OCI-LY1 (cell line): ENCODE data around the gene CHCHD1.

Experiments used
- H2AFZ ChIP-seq: fragments of 200-600 bp; sonication (generic), shearing (Covaris generic); 2 replicates; pipeline ENCODE4 v1.6.0; 2014; ENCODE audit warnings: antibody characterized with exemption, mild to moderate bottlenecking, low read length
- H3F3A ChIP-seq: fragments of 200-600 bp; sonication (generic), shearing (Covaris generic); 2 replicates; pipeline ENCODE4 v1.6.0; 2014; ENCODE audit warnings: mild to moderate bottlenecking, antibody characterized with exemption, low read length, moderate library complexity; ENCODE audit not compliant: insufficient read depth
- H3K27ac ChIP-seq: fragments of 200-600 bp; sonication (generic); 2 replicates; pipeline ENCODE4 v1.5.1; 2014; ENCODE audit warnings: low read length, mixed run types, mild to moderate bottlenecking, low read depth; ENCODE audit not compliant: poor library complexity, severe bottlenecking
- H3K27me3 ChIP-seq: fragments of 200-600 bp; sonication (generic); 2 replicates; pipeline ENCODE4 v1.6.0; 2014; ENCODE audit warnings: antibody characterized with exemption, mild to moderate bottlenecking, low read length, moderate library complexity; ENCODE audit not compliant: insufficient read depth
- H3K36me3 ChIP-seq: fragments of 200-600 bp; sonication (generic); 2 replicates; pipeline ENCODE4 v1.6.1; 2014; ENCODE audit warnings: mild to moderate bottlenecking, antibody characterized with exemption, low read length, moderate library complexity, mixed read lengths; ENCODE audit not compliant: insufficient read depth
- H3K4me1 ChIP-seq: fragments of 200-600 bp; sonication (generic); 2 replicates; pipeline ENCODE4 v1.5.1; 2014; ENCODE audit warnings: mild to moderate bottlenecking, low read length, moderate library complexity; ENCODE audit not compliant: insufficient read depth, severe bottlenecking
- H3K4me2 ChIP-seq: fragments of 200-600 bp; sonication (generic), shearing (Covaris generic); 2 replicates; pipeline ENCODE4 v1.6.1; 2014; ENCODE audit warnings: low read length
- H3K4me3 ChIP-seq: fragments of 200-600 bp; sonication (generic); 2 replicates; pipeline ENCODE4 v1.5.1; 2014; ENCODE audit warnings: low read length, low read depth, mild to moderate bottlenecking, mixed read lengths; ENCODE audit not compliant: poor library complexity, severe bottlenecking
- H3K79me2 ChIP-seq: fragments of 200-600 bp; shearing (Covaris generic); 2 replicates; pipeline ENCODE4 v1.6.1; 2016; ENCODE audit warnings: mixed run types, low read length, mixed read lengths; ENCODE audit not compliant: insufficient read depth
- H3K9ac ChIP-seq: fragments of 200-600 bp; sonication (generic), shearing (Covaris generic); 2 replicates; pipeline ENCODE4 v1.6.1; 2014; ENCODE audit warnings: mild to moderate bottlenecking, low read length, mixed read lengths
- H3K9me2 ChIP-seq: fragments of 200-600 bp; sonication (generic), shearing (Covaris generic); 2 replicates; pipeline ENCODE4 v1.6.1; 2014; ENCODE audit warnings: low read depth, mild to moderate bottlenecking, low read length, mixed read lengths
- H3K9me3 ChIP-seq: fragments of 200-600 bp; shearing (Covaris generic); 2 replicates; pipeline ENCODE4 v1.6.1; 2014; ENCODE audit warnings: low read length, mixed read lengths
- H4K20me1 ChIP-seq: fragments of 200-600 bp; sonication (generic), shearing (Covaris generic); 2 replicates; pipeline ENCODE4 v1.6.0; 2016; ENCODE audit warnings: mild to moderate bottlenecking, low read length; ENCODE audit not compliant: insufficient read depth
- EZH2 ChIP-seq: fragments of 200-600 bp; sonication (generic), shearing (Covaris generic); IDR thresholded peaks from 2 replicates; pipeline ENCODE4 v1.8.0; 2017; ENCODE audit warnings: borderline replicate concordance, mixed run types, mild to moderate bottlenecking, antibody characterized with exemption, low read length, moderate library complexity, mixed read lengths
- TF ChIP-seq, protein P1 (sequence below): fragments of 200-600 bp; sonication (generic), shearing (Covaris generic); IDR thresholded peaks from 2 replicates; pipeline ENCODE4 v1.5.1; 2017; ENCODE audit warnings: mild to moderate bottlenecking, antibody characterized with exemption, low read length, moderate library complexity, mixed read lengths

Gene CHCHD1

DNA sequence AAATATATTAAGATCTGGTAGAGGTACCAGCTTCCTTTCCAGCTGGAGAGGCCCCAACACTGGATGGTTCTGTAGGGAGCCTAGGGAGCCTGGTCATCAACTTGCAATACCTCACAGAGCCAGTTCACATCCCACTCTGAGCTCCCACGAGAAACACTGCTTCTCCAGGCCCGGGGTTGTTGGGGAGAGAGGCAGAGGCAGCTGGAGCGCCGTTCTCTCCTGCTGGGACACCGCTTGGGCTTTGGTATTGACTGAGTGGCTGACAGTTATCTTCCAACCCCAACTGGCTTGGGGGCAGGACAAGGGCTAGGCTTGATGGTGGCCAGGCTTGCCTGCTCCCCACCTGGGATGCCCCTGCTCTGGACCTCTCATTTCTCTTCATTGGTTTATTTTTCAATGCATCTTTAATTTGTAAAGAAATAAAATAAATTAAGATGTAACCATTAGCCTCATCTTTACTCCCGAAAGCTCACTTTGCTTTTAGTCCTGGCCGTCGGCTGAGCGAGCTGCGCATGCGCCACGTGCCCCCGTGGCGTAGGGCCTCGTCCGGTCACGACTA, 10.0 kb upstream of the CHCHD1 start:
- Histone ChIP-seq H3K27ac (peak overlapping the region; percentile 67), H3K79me2 (peaks cover 29% of the 10 kb centered on the region; the same call in 1 of the 2 replicates), H3K4me2 (peak overlapping the region; percentile 76), H3K9me2 (no peaks in the 10 kb centered on the region), H3K9ac (peak overlapping the region; percentile 71), H4K20me1 (no peaks in the 10 kb centered on the region), H3K4me3 (peak overlapping the region; percentile 66), H3K4me1 (peaks cover 48% of the 10 kb centered on the region), H3K9me3 (no peaks in the 10 kb centered on the region), H3K27me3 (no peaks in the 10 kb centered on the region), H3K36me3 (peaks cover 56% of the 10 kb centered on the region), H3F3A (no peaks in the 10 kb centered on the region), H2AFZ (no peak overlapping the region)
- TF ChIP-seq, protein P1, sequence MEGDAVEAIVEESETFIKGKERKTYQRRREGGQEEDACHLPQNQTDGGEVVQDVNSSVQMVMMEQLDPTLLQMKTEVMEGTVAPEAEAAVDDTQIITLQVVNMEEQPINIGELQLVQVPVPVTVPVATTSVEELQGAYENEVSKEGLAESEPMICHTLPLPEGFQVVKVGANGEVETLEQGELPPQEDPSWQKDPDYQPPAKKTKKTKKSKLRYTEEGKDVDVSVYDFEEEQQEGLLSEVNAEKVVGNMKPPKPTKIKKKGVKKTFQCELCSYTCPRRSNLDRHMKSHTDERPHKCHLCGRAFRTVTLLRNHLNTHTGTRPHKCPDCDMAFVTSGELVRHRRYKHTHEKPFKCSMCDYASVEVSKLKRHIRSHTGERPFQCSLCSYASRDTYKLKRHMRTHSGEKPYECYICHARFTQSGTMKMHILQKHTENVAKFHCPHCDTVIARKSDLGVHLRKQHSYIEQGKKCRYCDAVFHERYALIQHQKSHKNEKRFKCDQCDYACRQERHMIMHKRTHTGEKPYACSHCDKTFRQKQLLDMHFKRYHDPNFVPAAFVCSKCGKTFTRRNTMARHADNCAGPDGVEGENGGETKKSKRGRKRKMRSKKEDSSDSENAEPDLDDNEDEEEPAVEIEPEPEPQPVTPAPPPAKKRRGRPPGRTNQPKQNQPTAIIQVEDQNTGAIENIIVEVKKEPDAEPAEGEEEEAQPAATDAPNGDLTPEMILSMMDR = no peak
- TF ChIP-seq EZH2 = no peak

DNA sequence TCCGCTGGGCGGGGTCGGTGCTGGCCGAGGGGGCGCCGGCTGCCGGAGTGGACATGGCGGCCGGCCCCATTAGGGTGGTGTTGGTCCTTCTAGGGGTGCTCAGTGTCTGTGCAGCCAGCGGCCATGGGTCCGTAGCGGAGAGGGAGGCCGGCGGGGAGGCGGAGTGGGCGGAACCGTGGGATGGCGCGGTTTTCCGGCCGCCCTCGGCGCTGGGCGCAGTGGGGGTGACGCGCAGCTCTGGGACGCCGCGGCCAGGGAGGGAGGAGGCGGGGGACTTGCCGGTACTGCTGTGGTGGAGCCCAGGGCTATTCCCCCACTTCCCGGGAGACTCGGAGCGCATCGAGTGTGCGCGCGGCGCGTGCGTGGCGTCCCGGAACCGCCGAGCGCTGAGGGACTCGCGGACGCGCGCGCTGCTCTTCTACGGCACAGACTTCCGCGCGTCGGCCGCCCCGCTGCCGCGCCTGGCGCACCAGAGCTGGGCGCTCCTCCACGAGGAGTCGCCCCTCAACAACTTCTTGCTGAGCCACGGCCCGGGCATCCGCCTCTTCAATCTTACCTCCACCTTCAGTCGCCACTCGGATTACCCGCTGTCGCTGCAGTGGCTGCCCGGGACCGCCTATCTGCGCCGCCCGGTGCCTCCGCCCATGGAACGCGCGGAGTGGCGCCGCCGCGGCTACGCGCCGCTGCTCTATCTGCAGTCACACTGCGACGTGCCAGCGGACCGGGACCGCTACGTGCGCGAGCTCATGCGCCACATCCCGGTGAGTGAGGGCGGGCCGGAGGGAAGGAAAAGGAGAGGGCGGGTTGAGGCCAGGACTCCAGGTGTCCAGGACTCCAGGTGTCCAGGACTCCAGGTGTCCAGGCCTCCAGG, 9.3 kb upstream of the CHCHD1 start:
- peak overlapping the region; percentile 71 for H3K9ac ChIP-seq
- peak overlapping the region; percentile 66 for H3K4me3 ChIP-seq
- no peak overlapping the region for H2AFZ ChIP-seq
- H3K79me2 ChIP-seq = peaks cover 33% of the 10 kb centered on the region; the same call in 1 of the 2 replicates
- H4K20me1 ChIP-seq = no peaks in the 10 kb centered on the region
- peak overlapping the region; percentile 76 for H3K4me2 ChIP-seq
- H3K4me1 ChIP-seq = peaks cover 48% of the 10 kb centered on the region
- no peak for TF ChIP-seq EZH2
- TF ChIP-seq, protein P1 = 0 out of 2 replicates have a peak, but pooled peaks have one; percentile 13
- H3K9me2 ChIP-seq = no peaks in the 10 kb centered on the region
- H3K27ac ChIP-seq = peak overlapping the region; percentile 67
- H3F3A ChIP-seq = no peaks in the 10 kb centered on the region
- H3K27me3 ChIP-seq = no peaks in the 10 kb centered on the region
- peaks cover 58% of the 10 kb centered on the region for H3K36me3 ChIP-seq
- no peaks in the 10 kb centered on the region for H3K9me3 ChIP-seq

DNA sequence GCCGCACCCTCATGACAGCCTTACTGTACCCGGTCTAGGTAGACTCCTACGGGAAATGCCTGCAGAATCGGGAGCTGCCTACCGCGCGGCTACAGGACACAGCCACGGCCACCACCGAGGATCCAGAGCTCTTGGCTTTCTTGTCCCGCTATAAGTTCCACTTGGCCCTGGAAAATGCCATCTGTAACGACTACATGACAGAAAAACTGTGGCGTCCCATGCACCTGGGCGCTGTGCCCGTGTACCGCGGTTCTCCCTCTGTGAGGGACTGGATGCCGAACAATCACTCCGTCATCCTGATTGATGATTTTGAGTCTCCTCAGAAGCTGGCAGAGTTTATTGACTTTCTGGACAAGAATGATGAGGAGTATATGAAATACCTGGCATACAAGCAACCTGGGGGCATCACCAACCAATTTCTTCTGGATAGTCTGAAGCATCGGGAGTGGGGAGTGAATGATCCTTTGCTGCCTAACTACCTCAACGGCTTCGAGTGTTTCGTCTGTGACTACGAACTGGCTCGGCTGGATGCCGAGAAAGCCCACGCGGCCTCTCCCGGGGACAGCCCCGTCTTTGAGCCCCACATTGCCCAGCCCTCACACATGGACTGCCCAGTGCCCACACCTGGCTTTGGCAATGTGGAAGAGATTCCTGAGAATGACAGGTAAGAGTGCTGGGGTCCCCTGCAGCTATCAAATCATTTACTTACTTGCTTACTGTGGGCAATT, 8.5 kb upstream of the CHCHD1 start:
- H3K27me3 ChIP-seq = no peaks in the 10 kb centered on the region
- H3F3A ChIP-seq = no peaks in the 10 kb centered on the region
- no peak overlapping the region for H2AFZ ChIP-seq
- no peaks in the 10 kb centered on the region for H3K9me2 ChIP-seq
- H3K4me2 ChIP-seq = peak overlapping the region; percentile 76
- no peaks in the 10 kb centered on the region for H4K20me1 ChIP-seq
- H3K36me3 ChIP-seq = peaks cover 56% of the 10 kb centered on the region
- H3K9me3 ChIP-seq = no peaks in the 10 kb centered on the region
- H3K9ac ChIP-seq = peak overlapping the region; percentile 71
- TF ChIP-seq, protein P1 = no peak
- TF ChIP-seq EZH2 = no peak
- peak overlapping the region; percentile 66 for H3K4me3 ChIP-seq
- H3K79me2 ChIP-seq = peaks cover 33% of the 10 kb centered on the region; the same call in 1 of the 2 replicates
- H3K4me1 ChIP-seq = peaks cover 46% of the 10 kb centered on the region
- H3K27ac ChIP-seq = peak overlapping the region; percentile 67
